ENCODE measurements around the gene AK8.

AK8 gene

GRCh38 chr9:132824951-132825350, 53.1 kb downstream of the AK8 start:
- no peak overlapping the region for H3K9ac ChIP-seq (ENCODE audit: low read length)
- H3K4me2 ChIP-seq (ENCODE audit: low read length) = no peak overlapping the region
- H4K20me1 ChIP-seq (ENCODE audit: insufficient read depth, low read length) = no peaks in the 10 kb centered on the region
- no peaks in the 10 kb centered on the region for H3K4me1 ChIP-seq (ENCODE audit: insufficient read depth, low read length, severe bottlenecking)
- H3K27ac ChIP-seq (ENCODE audit: low read depth, low read length, poor library complexity, severe bottlenecking) = no peak overlapping the region
- peaks cover 21% of the 10 kb centered on the region for H3K27me3 ChIP-seq (ENCODE audit: insufficient read depth, low read length)
- no peaks in the 10 kb centered on the region for H3K79me2 ChIP-seq (ENCODE audit: insufficient read depth, low read length)
- no peaks in the 10 kb centered on the region for H3K9me3 ChIP-seq (ENCODE audit: low read length)
- H2AFZ ChIP-seq (ENCODE audit: low read length) = no peak overlapping the region
- TF ChIP-seq, protein P1, sequence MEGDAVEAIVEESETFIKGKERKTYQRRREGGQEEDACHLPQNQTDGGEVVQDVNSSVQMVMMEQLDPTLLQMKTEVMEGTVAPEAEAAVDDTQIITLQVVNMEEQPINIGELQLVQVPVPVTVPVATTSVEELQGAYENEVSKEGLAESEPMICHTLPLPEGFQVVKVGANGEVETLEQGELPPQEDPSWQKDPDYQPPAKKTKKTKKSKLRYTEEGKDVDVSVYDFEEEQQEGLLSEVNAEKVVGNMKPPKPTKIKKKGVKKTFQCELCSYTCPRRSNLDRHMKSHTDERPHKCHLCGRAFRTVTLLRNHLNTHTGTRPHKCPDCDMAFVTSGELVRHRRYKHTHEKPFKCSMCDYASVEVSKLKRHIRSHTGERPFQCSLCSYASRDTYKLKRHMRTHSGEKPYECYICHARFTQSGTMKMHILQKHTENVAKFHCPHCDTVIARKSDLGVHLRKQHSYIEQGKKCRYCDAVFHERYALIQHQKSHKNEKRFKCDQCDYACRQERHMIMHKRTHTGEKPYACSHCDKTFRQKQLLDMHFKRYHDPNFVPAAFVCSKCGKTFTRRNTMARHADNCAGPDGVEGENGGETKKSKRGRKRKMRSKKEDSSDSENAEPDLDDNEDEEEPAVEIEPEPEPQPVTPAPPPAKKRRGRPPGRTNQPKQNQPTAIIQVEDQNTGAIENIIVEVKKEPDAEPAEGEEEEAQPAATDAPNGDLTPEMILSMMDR (IDR thresholded peaks at IDR 0.05; ENCODE audit: low read length) = no peak
- no peak for TF ChIP-seq EZH2 (IDR thresholded peaks at IDR 0.05; ENCODE audit: borderline replicate concordance, low read length)
- H3K9me2 ChIP-seq (ENCODE audit: low read depth, low read length) = no peaks in the 10 kb centered on the region
- no peaks in the 10 kb centered on the region for H3K36me3 ChIP-seq (ENCODE audit: insufficient read depth, low read length)
- no peaks in the 10 kb centered on the region for H3F3A ChIP-seq (ENCODE audit: insufficient read depth, low read length)
- H3K4me3 ChIP-seq (ENCODE audit: low read depth, low read length, poor library complexity, severe bottlenecking) = no peak overlapping the region

GRCh38 chr9:132824151-132824550, 53.9 kb downstream of the AK8 start:
- H3K4me1 ChIP-seq (ENCODE audit: insufficient read depth, low read length, severe bottlenecking) = no peaks in the 10 kb centered on the region
- no peak overlapping the region for H3K4me2 ChIP-seq (ENCODE audit: low read length)
- H2AFZ ChIP-seq (ENCODE audit: low read length) = no peak overlapping the region
- TF ChIP-seq EZH2 (IDR thresholded peaks at IDR 0.05; ENCODE audit: borderline replicate concordance, low read length) = no peak
- TF ChIP-seq, protein P1 (IDR thresholded peaks at IDR 0.05; ENCODE audit: low read length) = no peak
- H3K27me3 ChIP-seq (ENCODE audit: insufficient read depth, low read length) = peaks cover 21% of the 10 kb centered on the region
- no peak overlapping the region for H3K4me3 ChIP-seq (ENCODE audit: low read depth, low read length, poor library complexity, severe bottlenecking)
- H3K9me2 ChIP-seq (ENCODE audit: low read depth, low read length) = no peaks in the 10 kb centered on the region
- no peaks in the 10 kb centered on the region for H3F3A ChIP-seq (ENCODE audit: insufficient read depth, low read length)
- no peaks in the 10 kb centered on the region for H4K20me1 ChIP-seq (ENCODE audit: insufficient read depth, low read length)
- no peaks in the 10 kb centered on the region for H3K9me3 ChIP-seq (ENCODE audit: low read length)
- H3K36me3 ChIP-seq (ENCODE audit: insufficient read depth, low read length) = no peaks in the 10 kb centered on the region
- no peak overlapping the region for H3K9ac ChIP-seq (ENCODE audit: low read length)
- no peaks in the 10 kb centered on the region for H3K79me2 ChIP-seq (ENCODE audit: insufficient read depth, low read length)
- H3K27ac ChIP-seq (ENCODE audit: low read depth, low read length, poor library complexity, severe bottlenecking) = no peak overlapping the region

DNA sequence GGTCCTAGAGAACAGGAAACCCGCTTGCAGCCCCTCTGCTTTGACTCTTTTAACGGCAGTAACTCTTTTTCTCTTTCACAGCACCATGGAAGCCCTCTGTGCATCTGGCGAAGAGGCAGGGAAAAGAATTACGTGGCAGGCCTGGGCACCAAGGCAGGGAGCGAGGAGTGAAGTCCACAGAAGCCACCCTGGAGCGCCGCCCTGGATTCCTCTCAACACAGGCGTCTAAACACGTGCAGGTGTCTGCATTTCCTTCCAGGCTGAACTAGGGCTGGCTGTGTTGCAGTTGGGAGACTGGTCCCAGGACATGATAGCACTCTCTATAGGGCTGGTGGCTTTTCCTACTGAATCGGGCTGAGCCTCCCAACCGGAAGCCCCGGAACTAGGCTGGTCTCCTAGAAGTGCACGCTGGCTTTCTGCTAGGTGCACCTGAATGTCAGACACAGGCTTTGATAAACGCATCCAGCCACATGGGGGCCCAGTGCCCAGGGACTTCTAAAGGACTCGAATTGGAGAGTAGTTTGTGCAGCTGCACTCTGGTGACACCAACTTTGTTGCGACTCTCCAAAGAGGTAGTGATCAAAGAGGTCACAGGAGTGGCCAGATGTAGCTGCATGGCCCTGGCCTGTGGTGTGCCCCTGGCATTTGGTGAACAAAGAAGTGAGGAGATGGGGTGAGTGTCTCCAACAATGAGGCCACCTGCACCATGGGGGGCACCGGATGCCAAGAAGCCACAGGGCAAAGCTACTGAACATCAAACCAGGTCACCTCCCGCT, 54.5 kb downstream of the AK8 start:
- Histone ChIP-seq H3K9ac (ENCODE audit: low read length) (no peak overlapping the region), H3K27me3 (ENCODE audit: insufficient read depth, low read length) (peaks cover 21% of the 10 kb centered on the region), H3K79me2 (ENCODE audit: insufficient read depth, low read length) (no peaks in the 10 kb centered on the region), H3K9me3 (ENCODE audit: low read length) (no peaks in the 10 kb centered on the region), H4K20me1 (ENCODE audit: insufficient read depth, low read length) (no peaks in the 10 kb centered on the region), H3K27ac (ENCODE audit: low read depth, low read length, poor library complexity, severe bottlenecking) (no peak overlapping the region), H3K4me1 (ENCODE audit: insufficient read depth, low read length, severe bottlenecking) (no peaks in the 10 kb centered on the region), H3K4me2 (ENCODE audit: low read length) (no peak overlapping the region), H2AFZ (ENCODE audit: low read length) (no peak overlapping the region), H3K36me3 (ENCODE audit: insufficient read depth, low read length) (no peaks in the 10 kb centered on the region), H3K4me3 (ENCODE audit: low read depth, low read length, poor library complexity, severe bottlenecking) (no peak overlapping the region), H3K9me2 (ENCODE audit: low read depth, low read length) (no peaks in the 10 kb centered on the region), H3F3A (ENCODE audit: insufficient read depth, low read length) (no peaks in the 10 kb centered on the region)
- TF ChIP-seq EZH2 (IDR thresholded peaks at IDR 0.05; ENCODE audit: borderline replicate concordance, low read length) = no peak
- TF ChIP-seq, protein P1 (IDR thresholded peaks at IDR 0.05; ENCODE audit: low read length) = 0 out of 2 replicates have a peak, but pooled peaks have one; percentile 9

All from OCI-LY1 (cell line).